ENCODE results near the gene RDX.
"Not testable (repeated sequence)": the region's sequence is repeated elsewhere in the genome, so short reads cannot be mapped to it uniquely, and the experiment has no call there.

RDX gene

GRCh38 chr11:110279881-110280280 is 16.5 kb downstream of the RDX start:
- DNase-seq (ENCODE audit: low read depth in 2 of 2, low spot score in 1 of 2) = no peak

- no peak for DNase-seq (ENCODE audit: low read depth in 2 of 2, low spot score in 1 of 2)
These were observed 23.5 kb downstream of the RDX start for GRCh38 chr11:110272919-110273318.

- no peak for DNase-seq (ENCODE audit: low read depth in 2 of 2, low spot score in 1 of 2)
These were observed 26.4 kb downstream of the RDX start for GRCh38 chr11:110269996-110270395.

GRCh38 chr11:110268441-110268840 is 28.0 kb downstream of the RDX start:
- DNase-seq (ENCODE audit: low read depth in 2 of 2, low spot score in 1 of 2) = no peak

- no peak for DNase-seq (ENCODE audit: low read depth in 2 of 2, low spot score in 1 of 2)
These were observed 34.4 kb downstream of the RDX start for GRCh38 chr11:110262072-110262403.

GRCh38 chr11:110261195-110262071 is 35.0 kb downstream of the RDX start:
- DNase-seq (ENCODE audit: low read depth in 2 of 2, low spot score in 1 of 2) = no peak

- DNase-seq (ENCODE audit: low read depth in 2 of 2, low spot score in 1 of 2) = no peak
These were observed 42.9 kb downstream of the RDX start for GRCh38 chr11:110253525-110253924.

- DNase-seq (ENCODE audit: low read depth in 2 of 2, low spot score in 1 of 2) = no peak
These were observed 44.6 kb downstream of the RDX start for GRCh38 chr11:110251836-110252235.

GRCh38 chr11:110250168-110250567 is 46.2 kb downstream of the RDX start:
- no peak for DNase-seq (ENCODE audit: low read depth in 2 of 2, low spot score in 1 of 2)

GRCh38 chr11:110249766-110250165 is 46.6 kb downstream of the RDX start:
- no peak for DNase-seq (ENCODE audit: low read depth in 2 of 2, low spot score in 1 of 2)

- DNase-seq (ENCODE audit: low read depth in 2 of 2, low spot score in 1 of 2) = no peak
These were observed 47.3 kb downstream of the RDX start for GRCh38 chr11:110249066-110249465.

- DNase-seq (ENCODE audit: low read depth in 2 of 2, low spot score in 1 of 2) = no peak
These were observed 52.6 kb downstream of the RDX start for GRCh38 chr11:110243791-110244190.

- DNase-seq (ENCODE audit: low read depth in 2 of 2, low spot score in 1 of 2) = no peak
These were observed 53.7 kb downstream of the RDX start for GRCh38 chr11:110242746-110243145.

GRCh38 chr11:110242188-110242587 is 54.2 kb downstream of the RDX start:
- no peak for DNase-seq (ENCODE audit: low read depth in 2 of 2, low spot score in 1 of 2)

GRCh38 chr11:110235966-110236365 is 60.4 kb downstream of the RDX start:
- no peak for DNase-seq (ENCODE audit: low read depth in 2 of 2, low spot score in 1 of 2)

- no peak for DNase-seq (ENCODE audit: low read depth in 2 of 2, low spot score in 1 of 2)
These were observed 66.0 kb downstream of the RDX start for GRCh38 chr11:110230377-110230776.

- no peak for DNase-seq (ENCODE audit: low read depth in 2 of 2, low spot score in 1 of 2)
These were observed 77.2 kb downstream of the RDX start for GRCh38 chr11:110219006-110219785.

- DNase-seq (ENCODE audit: low read depth in 2 of 2, low spot score in 1 of 2) = no peak
These were observed 78.5 kb downstream of the RDX start for GRCh38 chr11:110217936-110218335.

- no peak for DNase-seq (ENCODE audit: low read depth in 2 of 2, low spot score in 1 of 2)
These were observed 79.1 kb downstream of the RDX start for GRCh38 chr11:110217223-110217877.

- DNase-seq (ENCODE audit: low read depth in 2 of 2, low spot score in 1 of 2) = not testable (repeated sequence)
These were observed 87.1 kb downstream of the RDX start for GRCh38 chr11:110209313-110209694.

GRCh38 chr11:110208678-110209312 is 87.6 kb downstream of the RDX start:
- not testable (repeated sequence) for DNase-seq (ENCODE audit: low read depth in 2 of 2, low spot score in 1 of 2)

Data from stimulated activated CD8-positive, alpha-beta memory T cell treated with anti-CD3 and anti-CD28 coated beads, Interleukin-4, amount 100 ng/mL, for 4 hours (primary cell).